NCI-H345 treated with DMSO at 0.1 percent for 48 hours (cell line): ENCODE data around the gene CNTNAP5.

Experiments
- DNase-seq: peaks from one replicate; lab custom pipeline; 2025; ENCODE audit not compliant: unreplicated experiment; lab: John Stamatoyannopoulos, UW

The CNTNAP5 gene

DNA sequence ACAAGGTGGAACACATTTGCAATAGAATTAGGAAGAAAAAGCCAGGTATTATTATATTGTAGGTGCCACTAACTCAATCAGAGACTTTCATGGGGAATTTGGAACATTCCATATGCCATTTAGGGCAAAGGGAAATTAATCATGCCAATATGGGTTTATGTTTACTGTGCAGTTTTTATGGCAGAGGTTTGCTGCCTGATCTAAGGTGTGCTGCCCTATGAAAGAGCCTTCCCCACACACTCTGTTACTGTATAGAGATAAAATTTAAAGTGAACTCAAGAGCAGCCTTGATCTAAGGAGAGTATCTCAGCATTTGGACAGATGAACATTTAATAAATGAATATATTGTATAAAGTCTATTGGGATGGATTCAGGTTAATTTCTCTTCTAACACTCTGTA is 771.6 kb downstream of the CNTNAP5 start:
- no peak for DNase-seq

DNA sequence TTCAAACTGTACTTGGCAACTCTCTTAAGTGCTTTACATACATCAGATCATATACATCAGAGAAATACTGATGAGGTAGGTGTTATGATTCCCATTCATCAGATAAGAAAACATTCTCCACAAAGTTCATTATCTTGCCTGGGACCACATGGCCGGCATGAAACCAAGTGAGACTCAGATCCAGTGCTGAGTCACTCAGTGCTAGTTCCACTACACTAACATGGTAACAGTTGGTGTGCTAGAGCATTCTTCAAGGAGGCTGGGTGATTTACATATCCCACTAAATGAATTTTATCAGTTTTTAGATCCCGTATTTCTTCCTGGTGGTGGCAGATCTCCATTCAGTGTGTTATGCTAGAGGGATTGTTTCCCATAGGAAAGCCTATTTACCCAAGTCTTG is 772.0 kb downstream of the CNTNAP5 start:
- no peak for DNase-seq

DNA sequence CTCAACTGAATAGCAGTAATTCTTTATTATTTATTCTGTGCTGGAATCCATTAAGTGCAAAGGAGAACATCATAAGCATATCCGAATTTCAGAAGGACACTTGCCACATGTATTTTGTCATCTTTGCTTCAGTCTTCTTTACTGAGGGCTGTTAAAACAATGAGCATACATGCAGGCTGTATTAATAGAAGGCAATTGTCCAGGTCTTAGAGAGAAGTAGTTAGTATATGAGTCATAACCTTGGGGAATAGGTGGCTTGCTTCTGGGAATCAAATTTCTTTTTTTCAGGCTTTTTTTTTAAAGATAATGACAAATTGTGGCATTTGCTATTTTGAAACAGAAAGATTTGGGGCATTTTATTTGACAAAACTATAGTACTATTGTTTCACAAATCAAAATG is 773.5 kb downstream of the CNTNAP5 start:
- DNase-seq = no peak

DNA sequence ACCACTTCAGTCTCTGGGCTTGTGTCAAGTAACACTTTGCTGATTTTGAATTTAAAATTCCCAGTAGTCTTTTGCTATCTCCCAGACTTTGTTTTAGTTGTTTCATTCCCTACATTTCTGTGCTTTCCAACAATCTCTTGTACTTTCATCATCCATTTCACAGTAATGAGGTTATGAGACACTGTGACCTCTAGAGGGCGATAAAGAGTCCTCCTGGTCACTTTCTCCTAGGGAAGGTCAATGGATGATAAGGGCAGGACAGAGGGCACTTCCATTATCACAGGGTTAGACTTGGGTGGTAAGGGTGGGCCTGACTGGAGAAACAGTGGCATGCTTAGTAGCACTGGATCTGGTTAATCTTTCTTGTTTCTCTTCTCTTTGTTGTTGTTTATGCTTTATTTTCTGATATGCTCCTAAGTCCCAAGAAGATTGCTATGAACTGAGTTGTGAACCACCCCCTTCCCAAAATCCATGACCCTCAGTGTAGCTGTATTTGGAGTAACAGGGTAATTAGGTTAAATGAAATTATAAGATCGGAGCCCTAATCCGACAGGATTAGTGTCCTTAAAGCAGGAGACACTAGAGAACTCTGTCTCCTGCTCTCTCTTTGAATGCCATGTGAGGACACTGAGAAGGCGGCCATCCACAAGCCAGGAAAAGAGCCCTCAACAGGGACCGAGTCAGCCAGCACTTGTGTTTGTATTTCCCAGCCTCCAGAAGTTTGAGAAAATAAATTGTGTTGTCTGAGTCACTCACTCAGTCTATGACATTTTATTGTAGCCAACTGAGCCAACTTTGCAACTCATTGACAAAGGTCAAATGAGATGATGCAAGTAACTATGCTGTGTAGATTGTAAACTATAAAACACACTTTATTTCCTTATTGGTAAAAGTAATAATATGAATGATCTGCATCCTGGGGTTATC is 779.2 kb downstream of the CNTNAP5 start:
- DNase-seq = no peak

DNA sequence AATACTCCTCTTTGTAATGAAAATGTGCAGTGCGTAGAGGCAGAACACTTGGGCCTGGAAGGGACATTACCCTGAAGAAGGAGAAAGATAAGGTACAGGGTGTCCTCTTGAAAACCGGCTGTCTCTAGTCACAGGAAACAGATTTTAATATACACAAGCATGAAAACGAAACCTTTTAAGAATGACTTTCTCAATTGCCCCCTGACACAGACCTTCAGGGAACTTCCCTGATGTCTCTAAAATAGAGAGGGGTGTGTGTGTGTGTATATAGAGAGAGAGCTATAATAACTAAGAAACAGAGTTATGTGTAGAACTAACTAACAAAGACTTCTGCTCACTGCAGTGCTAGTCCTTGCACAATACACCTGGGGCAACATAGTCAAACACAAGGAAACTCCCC is 780.0 kb downstream of the CNTNAP5 start:
- DNase-seq = no peak

DNA sequence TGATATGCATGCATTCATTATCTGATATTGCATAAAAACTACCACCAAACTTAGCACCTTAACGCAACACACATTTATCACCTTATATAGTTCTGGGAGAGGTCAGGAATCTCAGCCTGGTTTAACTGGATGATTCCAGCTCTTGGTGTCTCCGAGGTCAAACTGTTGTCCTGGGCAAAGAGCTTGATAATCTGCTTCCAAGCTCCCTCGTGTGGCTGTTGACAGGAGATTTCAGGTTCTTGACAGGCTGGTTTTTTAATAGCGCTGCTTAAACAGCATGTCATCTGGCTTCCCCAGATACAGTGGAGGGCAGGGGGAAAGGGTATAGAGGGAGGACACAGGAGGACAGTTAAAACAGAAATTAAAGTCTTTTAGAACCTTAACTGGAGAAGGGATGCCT is 785.0 kb downstream of the CNTNAP5 start:
- DNase-seq = peak; percentile 11

DNA sequence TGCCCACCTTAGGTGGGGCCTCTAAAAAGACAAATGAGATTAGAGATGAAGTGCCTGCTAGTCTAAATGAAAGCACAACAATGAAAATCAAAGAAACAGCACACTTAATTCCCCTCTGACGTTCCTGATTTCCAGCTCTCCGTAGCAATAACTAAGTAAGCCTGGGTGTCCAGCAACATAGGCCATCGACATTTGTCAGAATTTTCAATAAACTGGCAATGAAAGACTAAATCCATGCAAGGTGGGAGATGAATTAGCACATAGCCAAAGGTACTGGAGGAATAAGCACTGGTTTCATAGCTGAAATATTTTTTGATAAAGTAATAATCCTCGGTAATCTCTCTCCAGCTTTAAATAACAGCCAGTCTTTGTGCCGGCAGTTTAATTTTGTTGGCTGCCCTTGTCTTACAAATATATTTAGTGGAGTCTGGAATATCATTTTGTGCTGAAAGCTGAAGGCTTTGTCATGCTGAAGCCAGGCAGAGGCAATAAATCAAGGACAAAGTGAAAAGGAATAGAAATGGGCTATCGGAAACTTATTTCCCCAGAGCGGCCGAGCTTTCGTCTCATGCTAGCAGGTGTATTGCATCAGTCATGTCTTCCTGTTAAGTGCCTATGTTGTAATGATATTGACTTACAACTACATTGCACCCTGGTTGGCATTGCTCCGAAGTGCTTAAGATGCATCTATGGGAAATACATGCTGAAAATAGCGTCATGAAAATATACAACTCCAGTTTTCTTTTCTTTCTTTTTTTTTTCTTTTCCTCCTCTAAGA is 790.1 kb downstream of the CNTNAP5 start:
- DNase-seq = no peak

DNA sequence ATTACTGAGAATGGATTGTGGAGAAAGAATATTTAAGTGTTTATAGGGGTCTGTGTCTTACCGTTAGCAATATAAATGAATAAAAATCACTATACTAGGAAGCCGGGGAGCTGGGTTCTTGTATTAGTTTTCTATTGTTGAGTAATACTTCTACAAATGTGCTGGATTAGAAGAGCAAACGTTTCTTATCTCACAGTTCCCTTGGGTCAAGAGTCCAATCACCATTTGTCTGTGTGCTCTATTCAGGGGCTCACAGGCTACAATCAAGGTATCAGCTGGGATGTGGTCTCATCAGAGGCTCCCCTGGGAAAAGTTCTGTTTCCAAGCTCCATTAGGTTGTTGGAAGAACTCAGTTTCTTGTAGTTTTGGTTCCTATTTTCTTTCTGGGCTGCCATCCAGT is 790.9 kb downstream of the CNTNAP5 start:
- DNase-seq = no peak

DNA sequence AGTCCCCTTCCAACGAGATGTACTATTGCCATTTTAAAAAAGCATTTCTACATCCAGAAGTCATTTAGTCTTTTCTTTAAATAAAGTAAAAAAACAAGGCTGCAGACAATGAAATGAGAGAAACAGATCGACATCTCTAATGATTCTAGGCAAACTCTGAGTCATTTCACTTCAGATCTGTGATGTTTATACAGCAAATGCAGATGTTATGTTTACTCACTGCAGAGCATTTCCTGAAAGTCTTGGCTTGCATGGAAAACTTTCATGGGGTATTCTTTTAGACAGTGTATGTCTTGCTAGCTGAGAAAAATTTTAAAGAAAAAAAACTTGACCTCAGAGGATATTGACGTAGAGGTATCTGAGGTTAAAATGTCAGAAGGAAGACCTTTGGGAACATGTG is 797.4 kb downstream of the CNTNAP5 start:
- no peak for DNase-seq

DNA sequence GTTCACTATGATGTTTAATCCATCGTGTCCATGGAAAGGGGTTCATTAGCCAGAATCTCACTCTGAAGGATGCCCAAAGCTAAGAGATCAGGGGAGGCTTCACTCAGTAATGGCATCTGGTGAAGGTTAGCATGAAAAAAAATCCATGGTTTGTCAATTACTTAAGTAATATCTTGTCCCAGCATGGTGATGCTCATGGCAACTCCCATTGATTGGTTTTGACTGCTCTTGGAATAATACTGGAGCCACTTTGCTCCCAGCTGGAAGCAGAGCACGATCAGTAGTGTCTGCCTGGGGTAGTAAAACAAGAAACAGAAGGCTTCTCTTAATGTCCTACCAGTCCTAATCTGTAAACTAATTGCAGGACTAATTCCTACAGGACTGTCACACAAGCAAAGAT is 799.4 kb downstream of the CNTNAP5 start:
- DNase-seq = no peak

DNA sequence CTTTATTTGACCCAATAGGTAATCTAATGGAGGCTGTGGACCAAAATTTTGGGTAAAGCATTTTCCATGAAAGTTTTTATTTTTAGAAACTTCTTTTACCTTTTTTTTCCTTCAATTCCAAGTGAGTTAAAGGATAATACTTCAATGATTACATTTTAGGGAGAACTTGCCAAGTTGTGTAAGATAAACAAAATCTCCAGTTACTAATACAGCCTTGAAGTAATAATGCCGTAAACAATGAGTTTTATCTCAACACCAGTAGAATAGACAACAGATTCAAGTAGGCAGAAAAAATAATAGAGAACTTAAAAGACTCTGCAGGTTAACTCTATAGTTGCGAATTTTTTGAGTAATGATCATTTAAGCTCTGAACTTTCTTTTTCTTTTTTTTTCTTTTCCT is 807.4 kb downstream of the CNTNAP5 start:
- DNase-seq = no peak

DNA sequence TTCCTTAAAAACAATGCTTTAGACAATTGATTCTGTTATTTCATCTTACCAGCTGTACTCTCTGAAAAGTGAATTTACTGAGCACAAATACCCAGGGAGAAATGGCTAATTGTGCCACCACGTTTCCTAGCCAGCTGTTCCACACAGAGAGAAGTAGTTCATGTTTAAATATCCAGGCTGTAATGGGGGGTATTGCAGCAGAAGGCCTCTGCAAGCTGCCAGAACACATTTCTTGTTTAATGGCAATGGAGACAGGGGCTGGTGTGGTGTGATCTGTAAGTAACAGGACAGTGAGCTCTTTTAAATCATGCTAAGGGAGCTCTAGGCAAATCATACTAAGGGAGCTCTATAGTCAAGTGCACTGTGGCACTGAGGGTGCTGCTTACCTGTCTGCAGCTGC is 809.2 kb downstream of the CNTNAP5 start:
- no peak for DNase-seq

DNA sequence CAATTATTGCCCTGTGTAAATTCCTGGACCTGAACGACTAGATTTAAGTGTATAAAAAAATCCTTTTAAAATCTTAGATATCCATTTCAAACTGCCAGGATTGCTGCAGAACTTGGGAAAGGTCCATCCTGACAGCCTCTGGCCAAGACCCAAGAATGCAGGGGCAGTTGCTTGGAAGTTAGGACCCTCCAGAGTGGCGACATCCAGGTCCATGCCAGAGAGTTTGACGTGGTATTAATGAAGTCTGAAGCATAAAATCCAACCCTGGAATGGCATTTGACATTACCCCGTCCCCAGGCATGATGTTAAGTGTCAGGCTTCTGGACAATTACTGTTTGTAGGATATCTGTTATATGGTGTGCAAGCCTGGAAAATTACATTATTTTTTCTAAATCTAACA is 810.2 kb downstream of the CNTNAP5 start:
- no peak for DNase-seq

DNA sequence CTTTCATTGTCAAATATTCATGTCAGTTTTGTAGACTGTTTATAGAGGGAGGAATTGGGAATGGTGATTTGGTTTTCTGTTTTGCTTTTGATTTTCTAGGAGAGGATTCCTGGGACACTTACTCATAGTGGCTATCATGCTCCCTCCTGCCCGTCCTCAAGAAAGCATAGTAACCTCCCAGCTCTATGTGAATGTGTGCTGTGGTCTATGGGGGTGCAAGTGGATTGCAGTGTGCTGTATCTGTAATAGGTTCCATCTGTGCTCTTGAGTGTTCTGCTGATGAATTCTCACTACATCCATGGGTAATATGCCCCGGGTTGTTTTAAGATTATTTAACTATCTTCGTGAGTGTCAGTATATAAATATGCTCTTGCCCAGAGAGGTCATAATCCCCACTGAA is 811.3 kb downstream of the CNTNAP5 start:
- no peak for DNase-seq

DNA sequence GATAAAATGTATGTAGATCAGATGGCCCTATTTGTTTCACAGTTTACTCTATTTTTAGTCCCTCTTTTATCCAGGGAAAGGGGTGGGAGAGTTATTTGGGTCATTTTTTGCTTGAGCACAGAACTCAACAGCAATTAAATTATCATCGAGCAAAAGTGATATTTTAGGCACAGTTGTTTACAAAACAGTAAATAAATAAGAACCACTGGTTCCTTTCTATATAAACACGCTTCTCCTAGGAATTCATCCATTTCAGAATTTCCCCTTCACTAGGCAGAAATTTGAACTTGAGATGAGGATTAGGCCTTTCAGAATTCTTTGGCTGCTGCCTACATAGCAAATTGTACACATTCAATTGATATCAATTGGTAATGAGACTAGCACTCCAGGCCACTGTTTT is 812.4 kb downstream of the CNTNAP5 start:
- no peak for DNase-seq

DNA sequence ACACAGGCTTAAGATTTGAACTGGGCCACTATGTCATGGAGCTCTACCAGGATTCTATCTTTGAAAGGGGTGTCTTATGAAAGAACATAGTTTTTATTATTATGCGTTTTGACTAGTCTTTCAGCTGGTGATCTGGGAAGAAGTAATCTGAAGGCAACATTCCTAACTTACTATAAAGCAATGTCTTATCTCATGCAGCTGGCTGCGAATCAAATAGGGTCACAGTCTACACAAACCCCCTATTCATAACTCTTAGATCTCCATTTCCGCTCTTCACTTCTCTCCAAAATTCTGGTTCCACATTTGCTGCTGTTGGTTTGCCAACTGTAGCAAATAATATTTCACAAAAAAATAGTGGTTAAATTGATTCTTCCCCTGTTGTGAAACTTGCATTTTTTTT is 813.3 kb downstream of the CNTNAP5 start:
- no peak for DNase-seq

DNA sequence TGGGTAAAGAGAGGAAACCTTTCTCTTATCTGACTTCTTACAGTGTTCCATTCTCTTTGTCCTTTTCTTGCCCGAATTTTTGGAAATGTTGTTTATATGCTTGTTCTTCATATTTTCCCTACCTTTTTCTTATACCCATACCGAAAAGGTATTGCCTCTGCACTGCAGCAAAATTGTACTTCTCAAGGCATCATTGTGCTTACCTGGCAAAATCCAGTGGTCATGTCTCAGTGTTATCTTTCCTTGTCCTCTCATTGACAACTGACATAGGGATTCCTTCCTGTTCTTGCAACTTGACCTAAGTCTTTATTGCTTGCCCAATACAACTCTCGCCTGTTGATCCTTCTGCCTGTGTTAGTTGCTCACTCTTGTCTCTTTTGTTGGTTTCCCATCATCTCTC is 842.2 kb downstream of the CNTNAP5 start:
- no peak for DNase-seq

DNA sequence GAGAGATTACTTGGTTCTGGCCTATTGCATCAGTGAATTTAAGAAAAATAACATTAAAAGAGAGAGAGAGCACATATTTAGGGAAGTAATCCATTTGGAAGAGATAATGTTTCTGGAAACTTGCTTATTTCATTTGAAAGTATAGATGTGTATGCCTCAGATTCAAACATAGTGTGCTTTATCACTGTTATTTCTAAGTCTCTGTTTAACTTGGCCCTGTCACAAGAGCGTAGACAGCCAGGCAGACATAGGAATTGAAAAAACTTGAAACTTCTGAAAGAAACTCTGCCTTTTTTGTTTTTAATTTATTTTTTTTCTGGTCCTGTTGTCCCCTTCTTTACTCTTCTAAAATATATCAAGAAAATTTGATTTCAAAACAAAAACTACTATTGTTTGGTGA is 849.1 kb downstream of the CNTNAP5 start:
- no peak for DNase-seq

DNA sequence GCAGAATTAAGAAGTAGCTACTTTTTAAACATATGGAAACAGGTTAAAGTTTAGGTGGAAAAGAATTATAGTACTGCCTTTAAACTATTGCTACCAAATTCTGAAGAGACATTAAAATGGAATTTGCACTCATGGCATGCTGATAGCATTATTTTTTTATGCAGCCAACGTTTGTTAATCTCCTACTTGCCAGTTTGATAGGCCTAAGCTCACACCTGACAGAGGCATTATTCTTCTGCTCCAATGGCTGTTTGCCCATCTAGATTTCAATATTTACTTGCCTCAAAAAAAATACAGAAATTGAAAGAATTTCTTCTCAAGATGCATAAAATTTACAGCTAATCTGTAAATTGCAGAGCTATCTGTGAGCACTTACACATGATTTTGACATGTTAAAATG is 849.6 kb downstream of the CNTNAP5 start:
- DNase-seq = no peak

DNA sequence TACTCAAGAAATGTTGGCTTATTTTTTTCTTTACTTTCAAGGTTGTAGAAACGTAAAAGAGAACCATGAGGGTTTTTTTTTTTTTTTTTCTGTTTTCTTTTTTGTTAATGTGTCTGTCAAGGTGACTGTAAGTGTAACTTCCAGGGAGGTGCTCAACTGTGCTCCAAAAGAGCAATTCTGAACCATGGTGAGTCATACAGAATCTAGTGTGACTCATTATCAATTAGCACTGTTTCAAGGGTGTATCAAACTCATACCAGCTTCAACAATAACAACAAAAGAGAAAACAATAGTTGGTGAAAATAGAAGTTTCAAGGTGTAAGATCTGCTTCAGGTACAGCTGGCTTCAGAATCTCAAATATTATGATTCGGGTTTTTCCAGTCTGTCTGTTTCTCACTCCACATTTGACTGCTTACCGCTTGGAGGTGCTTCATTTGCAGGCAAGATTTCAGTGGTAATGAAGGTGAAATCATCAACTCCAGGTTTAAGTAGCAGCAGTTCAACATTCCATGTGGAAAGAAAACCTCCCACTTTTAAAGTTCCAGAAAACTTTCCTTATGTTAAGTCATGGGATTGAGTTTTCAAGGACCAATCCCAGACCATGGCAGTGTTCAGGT is 850.6 kb downstream of the CNTNAP5 start:
- no peak for DNase-seq

DNA sequence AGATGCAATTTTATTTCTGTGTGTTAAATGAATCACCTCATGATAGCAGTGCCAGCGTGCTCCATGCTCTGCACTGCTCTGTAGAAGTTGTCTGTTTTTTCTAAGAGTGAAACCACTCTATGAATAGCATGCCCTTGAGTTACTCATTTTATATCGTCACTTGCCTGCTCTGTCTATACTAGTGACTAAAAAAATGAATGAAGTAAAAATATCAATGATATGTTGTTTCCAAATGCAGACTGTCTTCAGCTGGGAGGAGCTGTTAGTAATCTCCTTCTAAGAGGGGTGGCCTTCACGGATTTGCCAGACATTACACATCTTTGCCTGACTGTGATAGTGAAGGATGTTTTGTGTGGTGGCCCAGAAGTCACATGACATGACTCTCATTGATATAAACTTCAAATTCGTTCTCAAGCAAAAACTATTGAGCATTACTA is 852.1 kb downstream of the CNTNAP5 start:
- DNase-seq = no peak

DNA sequence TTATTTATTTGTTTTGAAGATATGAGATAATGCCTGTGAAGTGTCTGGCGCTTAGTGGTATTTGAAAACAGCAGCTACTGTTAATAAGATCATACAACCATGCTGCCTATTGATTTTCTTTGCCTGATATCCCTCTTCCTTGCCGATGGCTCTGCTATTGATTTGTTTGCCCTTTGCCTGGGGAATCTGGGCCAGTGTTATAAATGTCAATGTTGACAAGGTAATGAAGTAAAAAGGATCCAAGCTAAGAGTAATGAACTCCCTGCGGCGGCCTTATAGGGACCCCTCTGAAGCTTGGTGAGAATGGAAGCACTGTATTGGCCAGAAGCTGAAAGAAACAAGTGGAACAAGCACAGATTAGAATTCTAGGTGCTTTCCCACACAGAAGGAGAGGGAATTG is 854.6 kb downstream of the CNTNAP5 start:
- no peak for DNase-seq
